PFSK-1 (cell line): ENCODE data around the gene AQP7.

Experiments used
- POLR2AphosphoS5 ChIP-seq: IDR thresholded peaks from 2 replicates; pipeline ENCODE4 v1.6.1; 2012; ENCODE audit warnings: low read depth, mild to moderate bottlenecking, control low read depth, low read length, moderate library complexity
- SIN3A ChIP-seq: IDR thresholded peaks from 2 replicates; pipeline ENCODE4 v1.6.1; 2012; ENCODE audit warnings: mild to moderate bottlenecking, low read length, moderate library complexity, borderline replicate concordance; ENCODE audit not compliant: insufficient read depth
- TAF1 ChIP-seq: IDR thresholded peaks from 2 replicates; pipeline ENCODE4 v1.6.1; 2012; ENCODE audit warnings: low read length, control low read depth, borderline replicate concordance; ENCODE audit not compliant: insufficient read depth
- TF ChIP-seq, protein P1 (sequence below), 2 experiments: IDR thresholded peaks; 2 replicates each; pipeline versions ENCODE4 v1.6.1 to v1.8.0; 2011 to 2012; ENCODE audit warnings: low read depth in 2 of 2, low read length in 2 of 2, control low read depth in 1 of 2, inconsistent platforms in 1 of 2, mild to moderate bottlenecking in 1 of 2, moderate library complexity in 1 of 2; ENCODE audit not compliant: insufficient read depth in 1 of 2

DNA sequence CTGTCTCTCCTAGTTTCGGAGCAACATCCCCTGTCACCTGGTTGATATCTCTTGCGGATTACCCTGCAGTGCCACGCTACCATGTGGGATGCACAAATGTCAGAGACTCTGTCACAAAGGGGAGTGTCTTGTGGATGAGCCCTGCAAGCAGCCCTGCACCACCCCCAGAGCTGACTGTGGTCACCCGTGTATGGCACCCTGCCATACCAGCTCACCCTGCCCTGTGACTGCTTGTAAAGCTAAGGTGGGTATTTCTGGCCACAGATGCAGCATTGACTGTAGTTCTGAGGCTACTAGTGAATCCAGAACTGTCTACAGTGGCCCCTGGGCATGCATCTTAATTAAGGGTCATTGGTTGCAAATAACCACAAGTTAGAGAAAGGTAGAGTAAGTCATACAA is 50.8 kb downstream of the AQP7 start:
- TF ChIP-seq TAF1 (no peak), POLR2AphosphoS5 (no peak), SIN3A (no peak)
- TF ChIP-seq, protein P1, sequence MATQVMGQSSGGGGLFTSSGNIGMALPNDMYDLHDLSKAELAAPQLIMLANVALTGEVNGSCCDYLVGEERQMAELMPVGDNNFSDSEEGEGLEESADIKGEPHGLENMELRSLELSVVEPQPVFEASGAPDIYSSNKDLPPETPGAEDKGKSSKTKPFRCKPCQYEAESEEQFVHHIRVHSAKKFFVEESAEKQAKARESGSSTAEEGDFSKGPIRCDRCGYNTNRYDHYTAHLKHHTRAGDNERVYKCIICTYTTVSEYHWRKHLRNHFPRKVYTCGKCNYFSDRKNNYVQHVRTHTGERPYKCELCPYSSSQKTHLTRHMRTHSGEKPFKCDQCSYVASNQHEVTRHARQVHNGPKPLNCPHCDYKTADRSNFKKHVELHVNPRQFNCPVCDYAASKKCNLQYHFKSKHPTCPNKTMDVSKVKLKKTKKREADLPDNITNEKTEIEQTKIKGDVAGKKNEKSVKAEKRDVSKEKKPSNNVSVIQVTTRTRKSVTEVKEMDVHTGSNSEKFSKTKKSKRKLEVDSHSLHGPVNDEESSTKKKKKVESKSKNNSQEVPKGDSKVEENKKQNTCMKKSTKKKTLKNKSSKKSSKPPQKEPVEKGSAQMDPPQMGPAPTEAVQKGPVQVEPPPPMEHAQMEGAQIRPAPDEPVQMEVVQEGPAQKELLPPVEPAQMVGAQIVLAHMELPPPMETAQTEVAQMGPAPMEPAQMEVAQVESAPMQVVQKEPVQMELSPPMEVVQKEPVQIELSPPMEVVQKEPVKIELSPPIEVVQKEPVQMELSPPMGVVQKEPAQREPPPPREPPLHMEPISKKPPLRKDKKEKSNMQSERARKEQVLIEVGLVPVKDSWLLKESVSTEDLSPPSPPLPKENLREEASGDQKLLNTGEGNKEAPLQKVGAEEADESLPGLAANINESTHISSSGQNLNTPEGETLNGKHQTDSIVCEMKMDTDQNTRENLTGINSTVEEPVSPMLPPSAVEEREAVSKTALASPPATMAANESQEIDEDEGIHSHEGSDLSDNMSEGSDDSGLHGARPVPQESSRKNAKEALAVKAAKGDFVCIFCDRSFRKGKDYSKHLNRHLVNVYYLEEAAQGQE (IDR thresholded peaks at IDR 0.05; ENCODE audit: insufficient read depth in 1 of 2, low read depth in 2 of 2, low read length in 2 of 2) = no peak
